ENCODE measurements around the gene ZBED4.

Gene ZBED4

GRCh38 chr22:49853981-49854831, 562 bp downstream of the ZBED4 start:
- DNase-seq: no peak

- no peak for DNase-seq
Observed at GRCh38 chr22:49855251-49855911, 1.7 kb downstream of the ZBED4 start.

- DNase-seq: no peak
Observed at GRCh38 chr22:49856343-49856742, 2.7 kb downstream of the ZBED4 start.

GRCh38 chr22:49856766-49857618, 3.3 kb downstream of the ZBED4 start:
- no peak for DNase-seq

GRCh38 chr22:49858827-49859226, 5.2 kb downstream of the ZBED4 start:
- no peak for DNase-seq

- no peak for DNase-seq
Observed at GRCh38 chr22:49861642-49862495, 8.2 kb downstream of the ZBED4 start.

- DNase-seq: no peak
Observed at GRCh38 chr22:49862496-49862776, 8.8 kb downstream of the ZBED4 start.

GRCh38 chr22:49863931-49864330, 10.3 kb downstream of the ZBED4 start:
- no peak for DNase-seq

- no peak for DNase-seq
Observed at GRCh38 chr22:49865156-49865555, 11.5 kb downstream of the ZBED4 start.

GRCh38 chr22:49866134-49866533, 12.5 kb downstream of the ZBED4 start:
- no peak for DNase-seq

- DNase-seq: no peak
Observed at GRCh38 chr22:49866646-49867045, 13.0 kb downstream of the ZBED4 start.

- no peak for DNase-seq
Observed at GRCh38 chr22:49867303-49868265, 13.9 kb downstream of the ZBED4 start.

- DNase-seq: no peak
Observed at GRCh38 chr22:49869086-49869830, 15.6 kb downstream of the ZBED4 start.

- DNase-seq: no peak
Observed at GRCh38 chr22:49869845-49870712, 16.4 kb downstream of the ZBED4 start.

- no peak for DNase-seq
Observed at GRCh38 chr22:49871482-49871881, 17.8 kb downstream of the ZBED4 start.

- DNase-seq: no peak
Observed at GRCh38 chr22:49872347-49872746, 18.7 kb downstream of the ZBED4 start.

- no peak for DNase-seq
Observed at GRCh38 chr22:49873228-49873940, 19.7 kb downstream of the ZBED4 start.

- no peak for DNase-seq
Observed at GRCh38 chr22:49877642-49878041, 24.0 kb downstream of the ZBED4 start.

- DNase-seq: no peak
Observed at GRCh38 chr22:49878206-49878605, 24.6 kb downstream of the ZBED4 start.
